ENCODE results near the gene EEIG2. TPM values are rescaled to one million over a fixed set of nuclear protein-coding genes. Genes with fewer than 3 reads are reported as not detected.
"Not testable (repeated sequence)": the region's sequence is repeated elsewhere in the genome, so short reads cannot be mapped to it uniquely, and the experiment has no call there.

Gene EEIG2
- total and polyA plus RNA-seq, 2 of the 13 experiments (the other 11 are each of a cell fraction or from before 2014, with no cell fraction given) = 0.90 to 3.2 TPM

DNA sequence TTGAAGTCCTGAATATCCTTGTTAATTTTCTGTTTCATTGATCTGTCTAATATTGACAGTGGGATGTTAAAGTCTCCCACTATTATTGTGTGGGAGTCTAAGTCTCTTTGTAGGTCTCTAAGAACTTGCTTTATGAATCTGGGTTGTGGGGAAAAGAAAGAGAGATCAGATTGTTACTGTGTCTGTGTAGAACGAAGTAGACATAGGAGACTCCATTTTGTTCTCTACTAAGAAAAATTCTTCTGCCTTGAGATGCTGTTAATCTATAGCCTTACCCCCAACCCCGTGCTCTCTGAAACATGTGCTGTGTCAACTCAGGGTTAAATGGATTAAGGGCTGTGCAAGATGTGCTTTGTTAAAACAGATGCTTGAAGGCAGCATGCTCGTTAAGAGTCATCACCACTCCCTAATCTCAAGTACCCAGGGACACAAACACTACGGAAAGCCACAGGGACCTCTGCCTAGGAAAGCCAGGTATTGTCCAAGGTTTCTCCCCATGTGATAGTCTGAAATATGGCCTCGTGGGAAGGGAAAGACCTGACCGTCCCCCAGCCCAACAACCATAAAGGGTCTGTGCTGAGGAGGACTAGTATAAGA lies 42.5 kb upstream of the EEIG2 start:
- BruUV-seq (replicated peaks); FAIRE-seq; DNase-seq (ENCODE audit: low spot score); in situ Hi-C loops (cut with HindIII; ENCODE audit: extremely low pct_ligation_motif_present, low pct_unique_long_range_greater_than_20kb); POLR2A ChIA-PET; H3K36me3 ChIP-seq (replicated peaks in 1 of 2; ENCODE audit: control insufficient read depth in 1 of 2, insufficient read depth in 2 of 2, low read length in 2 of 2); H3K9me3 ChIP-seq (ENCODE audit: low read length); H3K27me3 ChIP-seq (ENCODE audit: control insufficient read depth in 1 of 2, insufficient read depth in 2 of 2, low read length in 2 of 2); H3K27ac ChIP-seq (ENCODE audit: extremely low read length, insufficient read depth, low read length); H3K9ac ChIP-seq (ENCODE audit: insufficient read depth, low read depth, low read length); H3K79me2 ChIP-seq (ENCODE audit: insufficient read depth, low read length); H3K4me1 ChIP-seq (ENCODE audit: insufficient read depth, low read length); H3K4me3 ChIP-seq (replicated peaks in 1 of 3; ENCODE audit: insufficient read depth in 1 of 3, low read depth in 2 of 3, low read length in 3 of 3); H2AFZ ChIP-seq (ENCODE audit: low read length); CTCF ChIA-PET (ENCODE audit: low intra/inter-chr PET ratio, low total read pairs); H3K4me2 ChIP-seq (ENCODE audit: low read depth, low read length); ATAC-seq; H4K20me1 ChIP-seq (ENCODE audit: insufficient read depth, low read length); intact Hi-C loops (cut with micrococcal nuclease; ENCODE audit: unreplicated experiment): not testable (repeated sequence)
- WGBS (ENCODE audit: low lambda C conversion rate) = 8% methylated on average over 6 of the region's 6 CpGs

DNA sequence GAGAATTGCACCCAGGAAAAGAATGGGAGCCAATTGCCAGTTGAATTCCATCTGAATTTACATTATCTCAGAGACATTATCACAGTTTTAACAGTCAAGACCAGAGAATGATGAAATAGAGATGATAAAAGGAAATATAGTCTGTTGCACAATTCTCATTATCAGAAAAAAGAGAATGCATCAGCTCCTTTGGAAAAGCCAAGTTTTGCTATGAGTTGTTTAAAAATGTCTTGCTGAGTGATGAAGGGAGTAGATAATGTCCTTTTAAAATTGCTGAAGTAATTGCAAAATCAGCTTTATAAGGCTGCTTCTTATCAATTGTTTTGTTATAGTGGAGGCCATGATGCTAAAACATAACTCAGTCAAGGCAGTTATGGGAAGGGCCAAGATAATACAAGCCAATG lies 37.9 kb upstream of the EEIG2 start:
- no peaks in the 10 kb centered on the region for H4K20me1 ChIP-seq (ENCODE audit: insufficient read depth, low read length)
- H3K4me2 ChIP-seq (ENCODE audit: low read depth, low read length) = no peak overlapping the region
- DNase-seq (ENCODE audit: low spot score) (no peak), ATAC-seq (no peak), FAIRE-seq (no peak)
- intact Hi-C loops (cut with micrococcal nuclease; ENCODE audit: unreplicated experiment) = no loop called here
- H3K4me1 ChIP-seq (ENCODE audit: insufficient read depth, low read length) = no peaks in the 10 kb centered on the region
- H3K79me2 ChIP-seq (ENCODE audit: insufficient read depth, low read length) = no peaks in the 10 kb centered on the region
- no peak overlapping the region for H3K27ac ChIP-seq (ENCODE audit: extremely low read length, insufficient read depth, low read length)
- BruUV-seq (replicated peaks) = no TSS peak
- in situ Hi-C loops (cut with HindIII; ENCODE audit: extremely low pct_ligation_motif_present, low pct_unique_long_range_greater_than_20kb) = no loop called here
- no peak overlapping the region for H2AFZ ChIP-seq (ENCODE audit: low read length)
- POLR2A ChIA-PET = no interaction called here
- 0 out of 5 replicates have a peak, but pooled peaks cover 0 to 4% of the 10 kb centered on the region in 2 experiments for H3K27me3 ChIP-seq (ENCODE audit: control insufficient read depth in 1 of 2, insufficient read depth in 2 of 2, low read length in 2 of 2)
- CTCF ChIA-PET (ENCODE audit: low intra/inter-chr PET ratio, low total read pairs) = no interaction called here
- H3K9me3 ChIP-seq (ENCODE audit: low read length) = no peaks in the 10 kb centered on the region
- no peak overlapping the region for H3K9ac ChIP-seq (ENCODE audit: insufficient read depth, low read depth, low read length)
- 0 out of 4 replicates have a peak, but pooled peaks of 1 of the 2 experiments have one; percentile 6 for TF ChIP-seq MAFK (conservative IDR thresholded peaks at IDR 0.05 in 1 of 2, IDR thresholded peaks at IDR 0.05 in 1 of 2; ENCODE audit: low read length in 2 of 2)
- TF ChIP-seq, protein P1, sequence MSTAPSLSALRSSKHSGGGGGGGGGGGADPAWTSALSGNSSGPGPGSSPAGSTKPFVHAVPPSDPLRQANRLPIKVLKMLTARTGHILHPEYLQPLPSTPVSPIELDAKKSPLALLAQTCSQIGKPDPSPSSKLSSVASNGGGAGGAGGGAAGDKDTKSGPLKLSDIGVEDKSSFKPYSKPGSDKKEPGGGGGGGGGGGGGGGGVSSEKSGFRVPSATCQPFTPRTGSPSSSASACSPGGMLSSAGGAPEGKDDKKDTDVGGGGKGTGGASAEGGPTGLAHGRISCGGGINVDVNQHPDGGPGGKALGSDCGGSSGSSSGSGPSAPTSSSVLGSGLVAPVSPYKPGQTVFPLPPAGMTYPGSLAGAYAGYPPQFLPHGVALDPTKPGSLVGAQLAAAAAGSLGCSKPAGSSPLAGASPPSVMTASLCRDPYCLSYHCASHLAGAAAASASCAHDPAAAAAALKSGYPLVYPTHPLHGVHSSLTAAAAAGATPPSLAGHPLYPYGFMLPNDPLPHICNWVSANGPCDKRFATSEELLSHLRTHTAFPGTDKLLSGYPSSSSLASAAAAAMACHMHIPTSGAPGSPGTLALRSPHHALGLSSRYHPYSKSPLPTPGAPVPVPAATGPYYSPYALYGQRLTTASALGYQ (CRISPR knock-in tag; IDR thresholded peaks at IDR 0.05) = no peak
- no peak for TF ChIP-seq IRX3 (CRISPR knock-in tag; IDR thresholded peaks at IDR 0.05; ENCODE audit: borderline replicate concordance, low read depth)
- TF ChIP-seq TERF1 (CRISPR knock-in tag; IDR thresholded peaks at IDR 0.05) = no peak
- TF ChIP-seq HDAC1 (CRISPR knock-in tag; IDR thresholded peaks at IDR 0.05) = no peak
- TF ChIP-seq ZNF839 (CRISPR knock-in tag; IDR thresholded peaks at IDR 0.05; ENCODE audit: borderline replicate concordance) = no peak
- no peak for TF ChIP-seq ZNF558 (CRISPR knock-in tag; IDR thresholded peaks at IDR 0.05; ENCODE audit: borderline replicate concordance)
- no peaks in the 10 kb centered on the region for H3K36me3 ChIP-seq (replicated peaks in 1 of 2; ENCODE audit: control insufficient read depth in 1 of 2, insufficient read depth in 2 of 2, low read length in 2 of 2)
- H3K4me3 ChIP-seq (replicated peaks in 1 of 3; ENCODE audit: insufficient read depth in 1 of 3, low read depth in 2 of 3, low read length in 3 of 3) = no peak overlapping the region
